CD4-positive, alpha-beta T cell treated with Interferon alpha-2 for 1 hour (primary cell): Measurements from ENCODE around the gene CYBC1.
A peak's percentile ranks its signal among the peaks of the same experiment; 100 is the strongest.

Source experiments
- DNase-seq, 2 donors: peaks; one replicate each; pipeline ENCODE4 v3.0.0-alpha.2; 2020 to 2022

CYBC1 gene

DNA sequence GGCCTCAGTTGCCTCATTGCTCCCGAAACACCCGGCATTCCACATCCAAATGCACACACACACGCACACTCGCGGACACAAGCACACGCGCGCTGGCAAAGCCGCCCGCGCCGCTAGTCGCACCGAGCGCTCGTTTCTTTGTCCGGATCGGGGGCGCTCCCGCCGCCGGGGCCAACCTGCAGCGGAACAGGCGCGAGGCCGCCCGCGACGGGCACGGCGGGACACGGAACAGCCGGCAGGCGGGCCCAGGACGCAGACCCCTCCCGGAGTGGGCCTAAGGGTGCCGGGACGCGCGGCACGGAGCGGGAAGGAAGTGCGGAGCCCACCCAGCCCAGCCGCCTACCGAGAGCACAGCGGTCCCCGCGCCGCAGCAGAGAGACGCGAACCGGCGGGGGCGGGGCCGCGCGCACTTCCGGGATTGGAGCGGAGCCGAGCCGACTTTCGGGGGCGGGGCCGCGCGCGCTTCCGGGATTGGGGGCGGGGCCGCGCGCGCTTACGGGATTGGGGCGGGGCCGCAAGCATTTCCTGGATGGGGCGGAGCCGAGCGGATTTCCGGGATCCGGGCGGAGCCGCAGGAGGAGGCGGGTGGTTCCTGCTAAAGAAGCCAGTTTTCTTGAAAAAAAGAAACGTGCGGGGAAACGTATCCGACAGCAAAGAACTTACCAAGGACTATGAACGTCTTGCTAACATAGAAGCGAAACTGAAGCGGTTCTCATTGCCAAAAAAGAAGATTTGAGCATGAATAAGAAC is at the start of gene CYBC1:
Gene CYBC1 (minus strand): TSS at position 396 of the 750 bp plus-strand sequence. CDS start 1,498 bp downstream, outside the sequence.
- DNase-seq = peak; percentile 96 to 97

DNA sequence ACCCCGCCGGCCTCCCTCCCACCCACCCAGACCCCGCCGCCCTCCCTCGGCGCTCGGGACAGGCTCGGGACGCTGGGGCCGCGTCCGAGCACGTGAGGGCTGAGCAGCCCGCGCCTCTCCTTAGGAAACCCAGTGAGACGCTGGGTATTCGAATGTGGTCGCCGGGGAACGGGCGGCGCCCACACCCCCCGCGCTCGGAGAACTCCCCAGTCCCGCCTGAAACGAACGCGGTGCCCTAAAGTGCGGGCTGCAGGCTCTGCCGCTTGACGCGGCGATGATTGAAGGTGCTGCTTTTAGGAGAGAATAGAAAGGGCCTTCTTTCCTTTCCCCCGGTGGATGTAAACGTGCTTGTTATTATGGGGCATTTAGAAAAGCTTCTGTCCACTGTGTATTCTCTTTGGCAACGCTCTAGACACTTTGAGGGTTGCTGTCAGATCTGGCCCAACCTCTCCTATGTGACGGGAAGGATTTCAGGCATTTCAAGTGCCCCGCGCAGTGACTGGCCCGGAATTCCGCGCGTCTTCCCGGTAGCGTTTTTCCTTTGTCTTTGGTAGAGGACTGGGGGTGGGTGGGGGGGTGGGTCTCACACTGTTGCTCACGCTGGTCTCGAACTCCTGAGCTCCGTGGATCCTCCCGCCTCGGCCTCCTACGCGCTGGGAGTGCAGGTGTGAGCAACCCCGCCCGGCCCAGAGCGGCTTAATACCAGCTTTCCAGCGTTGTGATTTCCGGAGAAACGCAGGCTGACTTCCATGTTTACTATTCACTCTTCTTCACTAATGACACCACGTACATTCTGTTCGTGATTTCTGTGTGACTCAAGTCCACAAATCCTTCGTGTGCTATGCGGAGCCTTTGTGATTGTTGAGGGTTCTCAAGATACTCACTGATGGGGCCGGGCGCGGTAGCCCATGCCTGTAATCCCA is 47.2 kb upstream of the CYBC1 start:
- DNase-seq = peak; percentile 39 to 65

DNA sequence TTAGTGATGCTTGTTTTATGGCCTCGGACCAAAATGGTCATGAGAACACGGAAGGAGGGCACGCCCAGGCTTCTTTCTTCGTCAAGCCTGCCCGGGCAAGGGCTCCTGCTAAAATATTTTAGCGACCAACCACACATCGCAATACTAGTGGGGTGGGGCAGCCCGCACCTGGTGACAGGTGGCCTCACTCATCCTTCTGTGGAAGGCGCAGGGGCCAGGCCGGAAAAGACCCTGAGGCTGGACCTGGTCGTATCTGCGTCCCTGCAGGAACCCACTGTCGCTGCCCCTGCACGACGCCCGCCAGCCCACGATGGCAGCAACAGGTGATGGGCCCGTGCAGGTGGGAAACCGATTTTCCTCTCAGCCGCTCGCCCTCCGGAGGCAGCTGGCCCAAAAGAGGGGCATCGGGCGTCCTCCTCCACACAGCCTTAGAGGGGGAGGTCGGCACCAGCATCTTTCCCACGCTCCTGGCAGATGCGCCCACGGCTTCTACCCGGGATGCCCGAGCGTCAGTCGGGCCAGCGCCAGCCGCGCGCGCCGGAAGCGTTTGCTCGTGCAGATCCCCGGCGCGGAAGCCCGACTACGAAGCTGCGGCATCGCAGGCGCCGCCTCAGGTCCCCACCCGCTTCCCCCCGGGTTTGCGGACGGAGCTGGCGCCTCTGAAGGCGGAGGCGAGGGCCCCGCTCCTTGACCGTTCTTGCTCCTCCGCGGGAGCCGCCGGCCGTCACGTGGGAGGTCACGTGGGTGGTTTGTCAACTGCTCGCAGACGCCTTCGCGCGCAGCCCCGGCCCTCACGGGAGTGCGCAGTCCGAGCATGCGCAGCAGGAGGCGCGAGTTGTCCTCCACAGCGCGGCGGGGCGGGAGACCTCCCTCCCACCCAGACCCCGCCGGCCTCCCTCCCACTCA is 46.2 kb upstream of the CYBC1 start:
- DNase-seq = peak; percentile 91 to 92

DNA sequence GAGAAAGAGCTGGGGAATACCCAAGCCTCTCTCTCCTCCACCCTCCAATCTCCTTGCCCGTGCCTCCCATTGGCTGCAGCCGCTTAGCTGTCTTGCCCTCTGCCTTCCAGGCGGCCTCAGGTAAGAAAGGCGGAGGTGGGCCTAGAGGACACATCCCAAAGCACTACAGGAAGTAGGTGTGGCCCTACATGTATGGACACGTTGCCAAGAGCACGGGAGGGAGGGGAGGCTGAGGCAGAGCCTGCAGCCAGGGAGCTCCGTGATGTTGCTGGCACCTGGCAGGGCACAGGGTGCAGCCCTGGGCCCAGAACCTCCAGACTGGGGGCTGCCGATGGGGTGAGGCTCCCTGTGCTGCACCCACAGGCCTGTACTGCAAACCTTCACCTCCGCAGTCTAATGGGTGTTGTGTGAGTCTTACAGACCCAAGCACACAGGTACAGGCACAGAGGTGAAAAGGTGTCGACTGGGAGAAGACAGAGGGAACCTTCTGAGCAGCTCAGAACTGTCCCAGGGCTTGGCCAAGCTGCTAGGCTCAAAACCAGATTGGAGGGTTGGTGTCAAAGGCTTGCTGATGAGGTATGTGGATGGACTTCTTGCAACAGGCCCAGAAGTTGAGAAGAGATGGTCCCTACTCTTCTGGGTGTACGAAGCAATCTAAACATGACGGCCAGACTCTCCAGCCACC is 45.4 kb upstream of the CYBC1 start:
- no peak for DNase-seq

DNA sequence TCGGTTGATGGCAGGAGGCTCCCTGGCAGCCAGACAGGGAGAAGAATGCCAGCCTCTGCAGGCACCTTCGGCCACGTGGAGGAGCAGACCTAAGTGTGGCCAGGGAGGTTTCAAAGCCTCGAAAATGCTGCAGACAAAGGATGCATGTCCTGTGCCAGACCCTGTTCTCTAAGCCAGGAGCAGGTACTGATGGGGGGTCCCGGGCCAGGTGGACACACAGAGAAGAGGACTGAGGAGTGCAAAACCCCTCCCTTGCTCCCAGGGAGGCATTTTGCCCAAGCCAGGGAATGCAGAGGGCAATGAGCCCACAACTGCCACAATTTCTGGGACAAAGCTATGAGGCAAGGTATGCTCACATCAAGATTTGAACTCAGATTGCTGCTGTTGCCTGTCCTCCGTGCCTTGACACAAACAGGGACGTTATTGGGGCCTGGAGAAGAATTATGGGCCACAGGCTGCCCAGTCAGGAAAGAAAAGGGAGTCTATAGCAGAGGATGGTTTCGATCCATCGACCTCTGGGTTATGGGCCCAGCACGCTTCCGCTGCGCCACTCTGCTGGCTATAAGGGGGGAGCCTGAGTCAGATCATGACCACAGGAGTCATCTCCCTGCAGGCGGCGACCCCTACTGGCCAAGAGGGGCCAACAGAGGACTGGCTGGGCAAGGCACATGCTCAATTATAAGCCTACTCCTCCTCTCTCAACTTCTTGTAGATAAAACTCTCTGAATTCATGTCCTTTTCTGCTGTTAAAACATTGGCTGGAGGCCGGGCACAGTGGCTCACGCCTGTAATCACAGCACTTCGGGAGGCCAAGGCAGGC is 43.9 kb upstream of the CYBC1 start:
- peak; percentile 90 to 94 for DNase-seq

DNA sequence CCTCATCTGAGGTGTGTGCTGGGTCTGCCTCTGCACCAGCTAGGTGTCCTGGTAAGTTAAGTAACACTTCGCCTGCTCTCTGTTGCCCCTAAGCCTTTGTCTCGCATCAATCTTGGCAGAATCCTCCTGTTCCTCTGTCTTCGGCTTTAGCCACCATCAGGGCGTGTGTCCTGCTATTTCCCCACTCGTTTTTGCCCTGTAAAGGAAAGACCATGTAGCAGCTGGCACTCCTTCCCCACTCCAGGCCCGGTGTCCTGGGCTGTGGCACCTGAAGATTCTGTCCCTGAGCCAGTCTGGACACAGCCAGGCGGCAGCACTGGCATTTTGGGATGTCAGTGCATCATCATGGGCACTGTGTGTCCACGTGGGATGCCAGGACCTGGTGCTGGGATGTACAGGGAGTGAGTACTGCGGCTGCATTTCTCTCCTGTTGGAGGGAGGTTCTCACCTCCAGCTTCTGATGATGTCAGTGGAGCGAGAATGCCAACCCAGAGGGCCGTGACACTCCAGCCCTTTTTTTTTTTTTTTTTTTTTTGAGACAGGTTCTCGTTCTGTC is 42.8 kb upstream of the CYBC1 start:
- no peak for DNase-seq

DNA sequence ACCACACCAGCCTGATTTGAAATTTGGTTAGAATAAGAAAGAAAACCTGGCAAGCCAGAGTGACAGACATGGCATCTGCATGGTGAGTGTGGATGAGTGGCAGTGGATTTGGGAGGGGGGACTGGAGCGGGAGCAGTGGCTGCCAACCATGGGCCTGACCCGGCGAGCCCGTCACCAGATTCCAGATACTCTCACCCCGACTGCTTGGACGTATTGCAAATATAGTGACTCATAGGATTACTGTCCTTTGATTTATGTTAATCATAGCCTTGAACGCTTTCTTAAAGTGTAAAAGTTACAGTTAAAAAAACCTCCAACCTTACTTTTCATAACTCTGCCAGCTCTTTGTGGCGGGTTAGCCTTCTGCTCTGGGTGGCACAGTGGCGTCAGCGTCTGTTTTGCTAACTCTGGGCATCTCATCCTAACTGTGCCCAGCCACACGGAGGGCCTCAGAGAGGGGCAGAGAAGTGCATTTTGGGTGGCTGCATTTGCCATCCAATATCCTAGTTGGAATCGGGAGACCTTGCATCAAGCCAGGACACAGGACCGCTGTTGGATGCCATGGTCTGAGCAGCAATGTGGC is 42.2 kb upstream of the CYBC1 start:
- no peak for DNase-seq

DNA sequence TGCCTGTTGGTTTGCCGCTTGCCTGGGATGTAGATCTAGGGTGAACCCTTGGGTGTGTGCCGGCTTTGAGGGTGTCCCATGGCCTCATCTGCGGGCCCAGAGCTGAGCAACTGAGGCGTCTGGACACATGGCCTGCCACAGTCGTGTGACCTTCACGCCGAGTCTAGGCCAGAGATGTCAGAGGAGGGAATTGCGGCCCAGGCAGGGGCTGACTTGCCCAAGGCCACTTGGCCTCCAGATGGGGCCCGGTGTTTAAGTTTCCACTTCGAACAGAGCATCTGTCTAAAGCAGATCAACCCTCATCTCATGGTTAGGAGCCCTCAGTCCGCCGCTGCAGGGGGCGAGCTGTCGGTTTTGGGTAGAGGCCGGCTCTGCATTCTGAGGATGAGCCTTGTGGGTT is 41.0 kb upstream of the CYBC1 start:
- DNase-seq = no peak

DNA sequence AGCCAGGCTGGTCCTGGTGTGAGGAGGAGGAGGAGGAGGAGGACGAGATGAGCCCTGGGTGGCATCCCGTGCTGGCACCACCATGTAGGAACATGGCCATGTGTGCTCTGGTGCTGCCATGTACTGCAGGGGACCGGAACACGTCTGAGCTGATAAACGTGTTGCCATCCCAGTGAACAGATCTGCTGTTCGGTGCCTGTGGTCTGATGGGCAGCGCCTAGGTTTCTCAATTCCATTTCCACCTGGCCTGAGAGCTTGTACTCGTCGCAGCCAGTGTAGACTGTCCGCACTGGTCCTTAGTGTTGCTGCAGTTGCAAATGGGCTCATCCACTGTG is 40.6 kb upstream of the CYBC1 start:
- DNase-seq = no peak

DNA sequence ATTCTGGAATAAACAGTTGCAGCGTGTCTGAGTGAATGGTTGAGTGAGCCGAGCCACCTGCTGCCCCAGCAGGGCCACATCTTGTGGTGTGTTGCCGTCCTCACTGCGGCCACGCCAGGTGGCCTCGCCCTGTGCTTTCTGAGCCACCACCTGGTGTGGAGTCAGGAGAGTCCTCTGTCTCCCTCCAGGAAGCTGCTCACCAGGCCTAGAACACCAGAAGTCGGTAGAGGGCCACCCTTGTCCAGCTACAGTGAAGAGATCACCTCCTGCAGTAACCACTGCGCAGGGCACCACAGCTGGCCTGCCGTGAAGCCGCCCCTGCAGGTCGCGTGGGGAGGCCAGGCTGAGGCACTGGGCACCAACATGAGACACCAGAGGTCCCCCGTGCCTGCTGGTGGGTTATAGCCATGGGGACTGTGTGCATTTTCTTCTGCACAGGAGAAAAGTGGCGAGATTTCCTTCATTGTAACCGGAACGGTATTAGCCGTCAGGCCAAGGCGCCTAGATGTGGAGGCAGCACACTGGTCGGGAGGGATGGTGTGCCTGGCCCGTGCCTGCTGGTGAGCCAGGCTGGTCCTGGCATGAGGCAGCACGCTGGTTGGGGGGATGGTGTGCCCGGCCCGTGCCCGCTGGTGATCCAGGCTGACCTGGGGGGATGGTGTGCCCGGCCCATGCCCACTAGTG is 40.1 kb upstream of the CYBC1 start:
- no peak for DNase-seq

DNA sequence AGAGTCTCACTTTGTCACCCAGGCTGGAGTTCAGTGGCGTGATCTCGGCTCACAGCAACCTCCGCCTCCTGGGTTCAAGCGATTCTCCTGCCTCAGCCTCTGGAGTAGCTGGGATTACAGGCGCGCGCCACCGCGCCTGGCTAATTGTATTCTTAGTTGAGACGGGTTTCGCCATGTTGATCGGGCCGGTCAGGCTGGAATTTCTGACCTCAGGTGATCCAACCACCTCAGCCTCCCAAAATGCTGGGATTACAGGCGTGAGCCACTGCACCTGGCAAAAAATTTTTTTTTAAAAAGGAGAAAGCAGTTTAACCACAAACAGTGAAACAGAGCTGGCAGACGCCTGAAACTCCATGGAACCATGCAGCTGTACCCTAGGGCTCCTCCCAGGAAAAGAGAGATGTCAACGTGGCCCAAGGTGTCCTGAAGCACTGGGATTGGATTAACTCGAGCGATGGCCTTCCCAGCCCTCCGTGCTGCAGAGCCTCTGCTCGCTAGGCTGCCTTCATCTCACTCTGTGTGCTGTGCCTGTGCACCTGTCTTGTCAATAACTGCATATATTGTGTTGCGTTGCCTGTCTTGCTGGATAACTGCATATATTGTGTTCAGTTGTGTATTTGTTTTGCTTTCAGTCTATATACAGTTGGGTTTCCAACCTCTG is 39.4 kb upstream of the CYBC1 start:
- DNase-seq = no peak

DNA sequence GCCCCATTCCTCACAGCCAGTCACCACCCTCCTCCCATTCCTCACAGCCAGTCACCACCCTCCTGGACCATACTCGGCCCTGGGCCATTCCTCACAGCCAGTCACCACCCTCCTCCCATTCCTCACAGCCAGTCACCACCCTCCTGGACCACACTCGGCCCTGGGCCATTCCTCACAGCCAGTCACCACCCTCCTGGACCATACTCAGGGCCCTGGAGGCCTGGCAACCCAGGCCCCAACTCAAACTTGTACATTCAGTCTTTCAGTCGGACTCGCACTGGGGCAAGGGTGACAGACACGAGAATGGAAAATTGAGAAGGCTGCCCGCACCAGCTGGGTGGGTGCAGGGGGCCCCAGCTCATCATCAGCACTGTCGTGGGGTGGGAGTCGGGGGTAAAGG is 38.6 kb upstream of the CYBC1 start:
- no peak for DNase-seq

DNA sequence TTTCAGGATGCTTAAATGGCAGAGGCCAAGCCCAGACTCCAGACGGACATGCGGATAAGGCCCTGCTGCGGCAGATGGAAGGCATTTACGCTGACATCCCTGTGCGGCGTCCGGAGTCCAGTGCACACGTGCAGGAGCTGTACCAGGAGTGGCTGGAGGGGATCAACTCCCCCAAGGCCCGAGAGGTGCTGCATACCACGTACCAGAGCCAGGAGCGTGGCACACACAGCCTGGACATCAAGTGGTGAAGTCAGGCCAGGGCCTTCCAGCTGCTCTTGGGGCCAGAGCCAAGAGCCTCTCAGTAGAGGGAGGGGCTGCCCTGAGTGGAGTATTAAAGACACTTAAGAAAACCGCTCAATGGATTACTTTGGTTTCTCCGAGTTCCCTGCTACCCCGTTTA is 37.4 kb upstream of the CYBC1 start:
- no peak for DNase-seq

DNA sequence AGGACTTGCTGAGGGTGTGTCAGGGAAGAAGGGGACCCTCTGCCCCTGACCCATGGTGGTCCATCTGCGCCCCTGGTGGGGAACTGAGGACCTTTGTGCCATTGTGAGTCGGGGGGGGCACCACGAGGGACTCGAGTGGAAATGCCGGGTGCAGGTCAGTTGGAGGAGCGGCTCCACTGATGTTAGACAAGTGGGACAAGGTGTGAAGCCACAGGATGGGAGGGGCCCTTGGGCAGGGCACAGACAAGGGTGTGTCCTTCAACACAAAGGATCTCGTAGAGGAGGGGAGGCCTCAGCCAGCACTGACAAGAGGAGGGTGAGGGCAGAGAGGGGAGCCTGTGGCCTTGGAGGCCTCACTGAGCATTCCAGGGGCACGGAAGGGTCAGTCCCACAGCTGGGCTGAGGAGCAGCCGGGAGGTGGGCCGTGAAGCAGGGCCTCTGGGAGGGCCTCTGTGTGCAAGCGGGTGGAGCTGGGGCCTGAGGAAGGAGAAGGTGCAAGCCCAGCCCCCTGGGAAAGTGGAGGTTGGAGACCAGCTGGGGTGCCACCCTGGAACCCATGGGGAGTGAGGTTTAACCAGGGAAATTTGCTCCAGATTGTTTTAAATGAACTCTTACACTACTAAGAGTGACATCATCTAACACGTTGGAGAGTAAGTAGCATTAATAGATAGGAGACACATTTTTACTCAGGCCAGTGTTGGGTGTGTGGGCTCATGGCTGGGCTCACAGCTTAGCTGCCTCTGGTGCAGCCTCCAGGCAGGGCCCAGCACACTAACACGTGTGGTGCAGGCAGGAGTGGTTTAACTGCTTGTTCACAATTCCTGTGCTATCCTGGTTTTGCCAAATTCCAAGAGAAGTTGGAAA is 35.9 kb upstream of the CYBC1 start:
- peak in 1 of 2 donors; percentile 28 for DNase-seq

DNA sequence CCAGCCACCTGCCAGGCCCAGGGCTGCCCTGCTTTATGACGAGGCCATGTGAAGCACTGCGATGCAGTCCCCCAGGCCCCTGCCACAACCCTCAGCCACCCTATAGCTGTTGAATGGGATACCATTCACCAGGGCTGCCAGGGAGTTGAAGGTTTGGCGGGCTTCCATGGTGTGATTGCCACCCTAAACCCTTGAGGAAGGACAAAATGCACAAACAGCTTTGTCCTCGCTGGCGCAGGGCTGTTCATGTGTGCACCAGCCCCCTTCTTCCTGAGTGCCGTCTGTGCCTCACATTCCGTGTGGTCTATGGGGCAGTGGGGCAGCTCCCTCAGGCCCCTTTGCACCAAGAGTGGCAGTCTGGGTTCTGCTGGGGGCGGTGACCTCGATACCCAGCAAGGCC is 33.3 kb upstream of the CYBC1 start:
- DNase-seq = no peak

DNA sequence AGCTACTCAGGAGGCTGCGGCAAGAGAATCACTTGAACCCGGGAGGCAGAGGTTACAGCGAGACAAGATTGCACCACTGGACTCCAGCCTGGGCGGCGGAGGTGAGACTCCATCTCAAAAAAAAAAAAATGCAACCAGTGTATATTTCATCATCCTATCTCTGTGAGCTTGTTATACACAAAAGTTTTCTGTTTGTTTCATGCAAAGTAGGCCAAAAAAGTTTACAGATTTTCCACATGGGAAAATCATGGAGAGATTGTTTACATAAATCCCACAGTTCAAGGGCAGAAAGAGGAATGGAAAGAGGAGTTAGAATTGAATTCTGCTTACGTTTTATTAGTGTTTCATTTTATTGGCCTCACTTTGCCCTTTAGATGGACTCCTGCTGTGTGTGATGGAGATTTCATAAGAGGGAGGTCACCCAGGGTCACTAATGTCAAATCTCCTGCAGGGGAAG is 32.7 kb upstream of the CYBC1 start:
- DNase-seq = no peak

DNA sequence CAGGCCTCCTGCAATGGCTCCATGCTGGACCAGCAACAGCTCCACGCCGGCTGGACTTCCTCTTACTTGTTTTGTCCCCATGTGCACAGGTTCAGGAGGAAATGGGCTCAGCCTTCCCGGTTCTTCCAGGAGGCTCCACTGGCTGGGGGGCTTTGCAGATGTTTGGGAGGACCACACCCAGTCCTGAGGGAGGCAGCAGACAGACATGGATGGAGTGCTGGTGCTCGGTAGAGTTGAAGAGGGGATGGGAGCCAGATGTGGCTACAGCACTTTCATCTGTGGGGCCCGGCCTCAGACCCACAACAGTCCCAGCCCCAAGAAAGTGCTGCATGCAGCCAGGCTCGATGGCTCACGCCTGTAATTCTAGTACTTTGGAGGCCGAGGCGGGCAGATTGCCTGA is 29.8 kb upstream of the CYBC1 start:
- no peak for DNase-seq

DNA sequence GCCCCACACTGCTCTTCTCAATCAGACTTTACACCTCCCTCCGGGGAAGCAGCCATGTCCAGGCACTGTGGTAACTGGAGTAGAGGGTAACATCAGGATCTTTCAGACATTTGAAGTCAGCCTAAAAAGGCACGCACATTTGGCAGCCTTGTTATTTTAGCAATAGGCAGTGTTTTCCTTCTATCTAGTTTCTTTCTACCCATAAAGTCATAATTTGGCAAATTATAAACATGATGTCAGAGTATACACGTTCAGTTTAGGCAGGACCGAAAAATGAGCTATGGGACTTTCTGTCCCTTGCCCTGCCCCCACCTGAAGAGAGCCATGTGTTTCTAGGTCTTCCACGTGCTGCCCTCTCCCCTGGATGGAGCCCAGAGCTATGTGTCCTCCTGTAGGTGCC is 29.1 kb upstream of the CYBC1 start:
- no peak for DNase-seq

DNA sequence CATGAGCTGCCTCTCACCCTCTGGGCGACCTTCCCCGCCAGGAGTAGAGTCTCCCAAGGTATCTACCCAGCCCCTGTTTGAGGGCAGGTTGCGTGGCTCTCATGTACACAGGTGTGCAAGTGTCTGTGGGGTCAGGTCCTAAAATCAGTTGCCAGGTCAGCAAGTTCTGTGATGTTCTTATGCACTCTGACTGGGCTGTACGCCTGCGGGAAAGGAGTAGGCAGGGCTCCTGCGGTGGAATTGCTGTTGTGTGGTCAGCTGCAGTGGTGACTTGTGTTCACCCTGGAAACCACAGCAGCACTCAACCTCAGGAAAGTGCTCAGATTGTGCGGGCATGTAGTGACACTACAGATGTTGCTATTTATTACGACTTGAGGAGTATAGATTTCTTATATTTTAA is 27.4 kb upstream of the CYBC1 start:
- no peak for DNase-seq
